HG03064 (cell line): ENCODE results near the gene PLCB2.

Experiments used
- ATAC-seq: cut with Tn5 transposase; IDR thresholded peaks from one replicate; pipeline ENCODE4 v1.9.1; 2021; ENCODE audit warnings: low read depth; ENCODE audit not compliant: unreplicated experiment

The PLCB2 gene

GRCh38 chr15:40272485-40273056 lies 35.2 kb downstream of the PLCB2 start:
- ATAC-seq = no peak

- ATAC-seq = no peak
These were observed 35.9 kb downstream of the PLCB2 start for GRCh38 chr15:40271685-40272484.

- no peak for ATAC-seq
These were observed 37.3 kb downstream of the PLCB2 start for GRCh38 chr15:40270246-40270995.

- no peak for ATAC-seq
These were observed 38.1 kb downstream of the PLCB2 start for GRCh38 chr15:40269604-40270003.

GRCh38 chr15:40267670-40268069 lies 40.1 kb downstream of the PLCB2 start:
- ATAC-seq = no peak

- ATAC-seq = no peak
These were observed 40.9 kb downstream of the PLCB2 start for GRCh38 chr15:40266828-40267304.

GRCh38 chr15:40265875-40266274 lies 41.9 kb downstream of the PLCB2 start:
- no peak for ATAC-seq

GRCh38 chr15:40265355-40265754 lies 42.4 kb downstream of the PLCB2 start:
- ATAC-seq = no peak

GRCh38 chr15:40264321-40265153 lies 43.2 kb downstream of the PLCB2 start:
- ATAC-seq = no peak

- ATAC-seq = no peak
These were observed 44.5 kb downstream of the PLCB2 start for GRCh38 chr15:40263024-40263754.

- no peak for ATAC-seq
These were observed 48.7 kb downstream of the PLCB2 start for GRCh38 chr15:40259021-40259420.

GRCh38 chr15:40258544-40258943 lies 49.2 kb downstream of the PLCB2 start:
- ATAC-seq = no peak

GRCh38 chr15:40257656-40258450 lies 49.9 kb downstream of the PLCB2 start:
- no peak for ATAC-seq

- ATAC-seq = no peak
These were observed 51.0 kb downstream of the PLCB2 start for GRCh38 chr15:40256638-40257235.

- no peak for ATAC-seq
These were observed 52.7 kb downstream of the PLCB2 start for GRCh38 chr15:40255033-40255432.

GRCh38 chr15:40254452-40254851 lies 53.3 kb downstream of the PLCB2 start:
- no peak for ATAC-seq

- ATAC-seq = no peak
These were observed 54.5 kb downstream of the PLCB2 start for GRCh38 chr15:40253167-40253790.

- no peak for ATAC-seq
These were observed 55.1 kb downstream of the PLCB2 start for GRCh38 chr15:40252438-40253166.
